ENCODE data around the gene CPSF7.

The CPSF7 gene

GRCh38 chr11:61454520-61454919, 24.7 kb upstream of the CPSF7 start:
- Histone ChIP-seq H3K4me3 (IDR thresholded peaks at IDR 0.05; ENCODE audit: insufficient read depth, low read depth, low read length) (no peak overlapping the region), H3K9ac (no peak overlapping the region)

GRCh38 chr11:61453695-61454094, 23.9 kb upstream of the CPSF7 start:
- Histone ChIP-seq H3K27ac (no peak overlapping the region), H3K9ac (no peak overlapping the region), H3K4me2 (no peak overlapping the region), H3K4me3 (IDR thresholded peaks at IDR 0.05; ENCODE audit: insufficient read depth, low read depth, low read length) (no peak overlapping the region), H2AFZ (ENCODE audit: low read depth) (no peak overlapping the region), H3K79me2 (ENCODE audit: insufficient read depth, low read depth) (no peaks in the 10 kb centered on the region), H4K20me1 (ENCODE audit: insufficient read depth) (no peaks in the 10 kb centered on the region), H3K27me3 (ENCODE audit: insufficient read depth, low read depth) (no peaks in the 10 kb centered on the region), H3K36me3 (ENCODE audit: insufficient read depth) (no peaks in the 10 kb centered on the region), H3K4me1 (ENCODE audit: low read depth, poor library complexity, severe bottlenecking) (no peaks in the 10 kb centered on the region)
- no peak for TF ChIP-seq CTCF (conservative IDR thresholded peaks at IDR 0.05; ENCODE audit: low read depth, low read length)

More at GRCh38 chr11:61454520-61454919, 24.7 kb upstream of the CPSF7 start:
- no peaks in the 10 kb centered on the region for H3K27me3 ChIP-seq (ENCODE audit: insufficient read depth, low read depth)
- no peaks in the 10 kb centered on the region for H3K4me1 ChIP-seq (ENCODE audit: low read depth, poor library complexity, severe bottlenecking)
- H3K27ac ChIP-seq: no peak overlapping the region
- no peaks in the 10 kb centered on the region for H3K79me2 ChIP-seq (ENCODE audit: insufficient read depth, low read depth)
- no peak overlapping the region for H2AFZ ChIP-seq (ENCODE audit: low read depth)
- no peaks in the 10 kb centered on the region for H3K36me3 ChIP-seq (ENCODE audit: insufficient read depth)
- H3K4me2 ChIP-seq: no peak overlapping the region
- no peaks in the 10 kb centered on the region for H4K20me1 ChIP-seq (ENCODE audit: insufficient read depth)
- TF ChIP-seq CTCF (conservative IDR thresholded peaks at IDR 0.05; ENCODE audit: low read depth, low read length): no peak

- H3K4me3 ChIP-seq (IDR thresholded peaks at IDR 0.05; ENCODE audit: insufficient read depth, low read depth, low read length): no peak overlapping the region
- no peak overlapping the region for H3K9ac ChIP-seq
- no peaks in the 10 kb centered on the region for H3K79me2 ChIP-seq (ENCODE audit: insufficient read depth, low read depth)
- H3K4me1 ChIP-seq (ENCODE audit: low read depth, poor library complexity, severe bottlenecking): no peaks in the 10 kb centered on the region
- TF ChIP-seq CTCF (conservative IDR thresholded peaks at IDR 0.05; ENCODE audit: low read depth, low read length): no peak
- no peak overlapping the region for H3K27ac ChIP-seq
- no peak overlapping the region for H3K4me2 ChIP-seq
- H2AFZ ChIP-seq (ENCODE audit: low read depth): no peak overlapping the region
- no peaks in the 10 kb centered on the region for H3K36me3 ChIP-seq (ENCODE audit: insufficient read depth)
- H3K27me3 ChIP-seq (ENCODE audit: insufficient read depth, low read depth): no peaks in the 10 kb centered on the region
- H4K20me1 ChIP-seq (ENCODE audit: insufficient read depth): no peaks in the 10 kb centered on the region
Observed at GRCh38 chr11:61452825-61453224, 23.1 kb upstream of the CPSF7 start.

- no peak overlapping the region for H2AFZ ChIP-seq (ENCODE audit: low read depth)
- no peak overlapping the region for H3K9ac ChIP-seq
- H3K4me2 ChIP-seq: no peak overlapping the region
- H3K27me3 ChIP-seq (ENCODE audit: insufficient read depth, low read depth): no peaks in the 10 kb centered on the region
- H3K4me3 ChIP-seq (IDR thresholded peaks at IDR 0.05; ENCODE audit: insufficient read depth, low read depth, low read length): no peak overlapping the region
- no peaks in the 10 kb centered on the region for H4K20me1 ChIP-seq (ENCODE audit: insufficient read depth)
- no peak overlapping the region for H3K27ac ChIP-seq
- H3K36me3 ChIP-seq (ENCODE audit: insufficient read depth): no peaks in the 10 kb centered on the region
- H3K4me1 ChIP-seq (ENCODE audit: low read depth, poor library complexity, severe bottlenecking): peaks cover 22% of the 10 kb centered on the region
- no peak for TF ChIP-seq CTCF (conservative IDR thresholded peaks at IDR 0.05; ENCODE audit: low read depth, low read length)
- H3K79me2 ChIP-seq (ENCODE audit: insufficient read depth, low read depth): peaks cover 3% of the 10 kb centered on the region; the same call in 1 of the 2 replicates
Observed at GRCh38 chr11:61448552-61448927, 18.8 kb upstream of the CPSF7 start.
